Astrocyte (in vitro differentiated cells and primary cell): ENCODE measurements around the gene SENP1.

Source experiments
- EZH2 ChIP-seq: IDR thresholded peaks from 2 replicates; pipeline ENCODE4 v1.6.1; 2012; ENCODE audit warnings: mild to moderate bottlenecking, low read length, inconsistent platforms; ENCODE audit not compliant: insufficient read depth
- TF ChIP-seq, protein P1 (sequence below): IDR thresholded peaks from 2 replicates; pipeline ENCODE4 v1.5.1; 2011; ENCODE audit warnings: low read depth, mild to moderate bottlenecking, inconsistent platforms, low read length, moderate library complexity; ENCODE audit not compliant: insufficient read depth

DNA sequence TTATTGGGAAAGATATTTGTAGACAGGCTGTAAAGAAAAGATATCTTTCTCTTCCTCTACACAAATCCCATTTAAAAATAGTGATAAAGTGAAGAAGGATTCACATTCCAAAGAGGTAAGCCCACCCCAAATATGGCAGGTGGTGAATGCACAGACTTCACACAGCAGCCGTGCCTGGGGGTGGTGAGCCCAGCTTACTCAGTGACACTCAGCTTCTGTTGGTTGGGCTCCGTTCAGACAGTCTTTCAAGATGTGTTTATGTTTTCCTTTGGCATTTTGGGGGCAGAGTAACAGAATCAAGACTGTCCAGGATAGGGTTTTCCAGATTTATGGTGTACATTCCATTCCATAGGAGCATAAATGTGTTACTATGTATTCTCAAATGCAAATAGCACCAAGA lies 97.5 kb downstream of the SENP1 start:
- TF ChIP-seq, protein P1, sequence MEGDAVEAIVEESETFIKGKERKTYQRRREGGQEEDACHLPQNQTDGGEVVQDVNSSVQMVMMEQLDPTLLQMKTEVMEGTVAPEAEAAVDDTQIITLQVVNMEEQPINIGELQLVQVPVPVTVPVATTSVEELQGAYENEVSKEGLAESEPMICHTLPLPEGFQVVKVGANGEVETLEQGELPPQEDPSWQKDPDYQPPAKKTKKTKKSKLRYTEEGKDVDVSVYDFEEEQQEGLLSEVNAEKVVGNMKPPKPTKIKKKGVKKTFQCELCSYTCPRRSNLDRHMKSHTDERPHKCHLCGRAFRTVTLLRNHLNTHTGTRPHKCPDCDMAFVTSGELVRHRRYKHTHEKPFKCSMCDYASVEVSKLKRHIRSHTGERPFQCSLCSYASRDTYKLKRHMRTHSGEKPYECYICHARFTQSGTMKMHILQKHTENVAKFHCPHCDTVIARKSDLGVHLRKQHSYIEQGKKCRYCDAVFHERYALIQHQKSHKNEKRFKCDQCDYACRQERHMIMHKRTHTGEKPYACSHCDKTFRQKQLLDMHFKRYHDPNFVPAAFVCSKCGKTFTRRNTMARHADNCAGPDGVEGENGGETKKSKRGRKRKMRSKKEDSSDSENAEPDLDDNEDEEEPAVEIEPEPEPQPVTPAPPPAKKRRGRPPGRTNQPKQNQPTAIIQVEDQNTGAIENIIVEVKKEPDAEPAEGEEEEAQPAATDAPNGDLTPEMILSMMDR = no peak
- TF ChIP-seq EZH2 = no peak
